ENCODE results near the gene HOATZ.

GRCh38 chr11:111515591-111515990, 1.0 kb downstream of the HOATZ start:
- no peak for TF ChIP-seq EZH2 (IDR thresholded peaks at IDR 0.05; ENCODE audit: insufficient read depth, low read length)
- TF ChIP-seq CTCF (IDR thresholded peaks at IDR 0.05; ENCODE audit: insufficient read depth, low read depth, low read length) = no peak

Data from astrocyte (in vitro differentiated cells and primary cell).